ENCODE measurements around the gene MIA. TPM values are rescaled to one million over a fixed set of nuclear protein-coding genes. Genes with fewer than 3 reads are reported as not detected.
"Not testable (repeated sequence)": the region's sequence is repeated elsewhere in the genome, so short reads cannot be mapped to it uniquely, and the experiment has no call there.

Gene MIA
- total RNA-seq, 2 donors from 2014 or later = not detected

- peaks cover 13 to 23% of the 10 kb centered on the region in 2 donors for H3K4me1 ChIP-seq (ENCODE audit: control insufficient read depth in 1 of 2, low read depth in 2 of 2)
- peak overlapping the region; percentile 87 to 99 for H3K27ac ChIP-seq
- no peak for TF ChIP-seq CTCF (IDR thresholded peaks at IDR 0.05)
- no peaks in the 10 kb centered on the region for H3K9me3 ChIP-seq
- H3K4me3 ChIP-seq = peak overlapping the region; percentile 70
- DNase-seq (ENCODE audit: low spot score) (no peak), ATAC-seq (ENCODE audit: insufficient number of reproducible peaks, low FRiP score, low read depth) (no peak)
- no peaks in the 10 kb centered on the region for H3K36me3 ChIP-seq
- H3K27me3 ChIP-seq (replicated peaks; ENCODE audit: insufficient read depth) = no peaks in the 10 kb centered on the region
These were observed 3.5 kb downstream of the MIA start for GRCh38 chr19:40778706-40779284.

GRCh38 chr19:40780582-40780981 lies 5.3 kb downstream of the MIA start:
- ATAC-seq (ENCODE audit: insufficient number of reproducible peaks, low FRiP score, low read depth) = no peak
- H3K9me3 ChIP-seq = no peaks in the 10 kb centered on the region
- no peak overlapping the region for H3K4me3 ChIP-seq
- no peak overlapping the region for H3K27ac ChIP-seq
- H3K36me3 ChIP-seq = no peaks in the 10 kb centered on the region
- no peak for DNase-seq (ENCODE audit: low spot score)
- no peaks in the 10 kb centered on the region for H3K27me3 ChIP-seq (replicated peaks; ENCODE audit: insufficient read depth)
- peaks cover 13 to 23% of the 10 kb centered on the region in 2 donors for H3K4me1 ChIP-seq (ENCODE audit: control insufficient read depth in 1 of 2, low read depth in 2 of 2)
- TF ChIP-seq CTCF (IDR thresholded peaks at IDR 0.05) = no peak

- TF ChIP-seq CTCF (IDR thresholded peaks at IDR 0.05) = no peak
- H3K4me3 ChIP-seq = no peak overlapping the region
- H3K27ac ChIP-seq = no peak overlapping the region
- DNase-seq (ENCODE audit: low spot score) (no peak), ATAC-seq (ENCODE audit: insufficient number of reproducible peaks, low FRiP score, low read depth) (no peak)
- H3K36me3 ChIP-seq = no peaks in the 10 kb centered on the region
- H3K27me3 ChIP-seq (replicated peaks; ENCODE audit: insufficient read depth) = no peaks in the 10 kb centered on the region
- H3K9me3 ChIP-seq = no peaks in the 10 kb centered on the region
- peaks cover 13 to 23% of the 10 kb centered on the region in 2 donors for H3K4me1 ChIP-seq (ENCODE audit: control insufficient read depth in 1 of 2, low read depth in 2 of 2)
These were observed 5.8 kb downstream of the MIA start for GRCh38 chr19:40781140-40781539.

- TF ChIP-seq CTCF (IDR thresholded peaks at IDR 0.05) = no peak
- Histone ChIP-seq H3K9me3 (no peaks in the 10 kb centered on the region), H3K4me1 (ENCODE audit: control insufficient read depth in 1 of 2, low read depth in 2 of 2) (peaks cover 7 to 14% of the 10 kb centered on the region in 2 donors), H3K27me3 (replicated peaks; ENCODE audit: insufficient read depth) (no peaks in the 10 kb centered on the region), H3K36me3 (peaks cover 8% of the 10 kb centered on the region), H3K4me3 (no peak overlapping the region), H3K27ac (no peak overlapping the region)
- ATAC-seq (ENCODE audit: insufficient number of reproducible peaks, low FRiP score, low read depth) = no peak
- no peak for DNase-seq (ENCODE audit: low spot score)
These were observed 8.4 kb downstream of the MIA start for GRCh38 chr19:40783711-40784110.

- H3K4me3 ChIP-seq; H3K9me3 ChIP-seq; ATAC-seq (ENCODE audit: insufficient number of reproducible peaks, low FRiP score, low read depth); H3K4me1 ChIP-seq (ENCODE audit: control insufficient read depth in 1 of 2, low read depth in 2 of 2); H3K27me3 ChIP-seq (replicated peaks; ENCODE audit: insufficient read depth); H3K27ac ChIP-seq; H3K36me3 ChIP-seq; DNase-seq (ENCODE audit: low spot score): not testable (repeated sequence)
These were observed 8.8 kb downstream of the MIA start for GRCh38 chr19:40784146-40784545.

GRCh38 chr19:40785526-40785925 lies 10.2 kb downstream of the MIA start:
- Histone ChIP-seq H3K9me3 (no peaks in the 10 kb centered on the region), H3K4me3 (no peak overlapping the region), H3K27me3 (replicated peaks; ENCODE audit: insufficient read depth) (no peaks in the 10 kb centered on the region), H3K27ac (peak overlapping the region in 1 of 2 donors; percentile 7), H3K36me3 (peaks cover 8% of the 10 kb centered on the region), H3K4me1 (ENCODE audit: control insufficient read depth in 1 of 2, low read depth in 2 of 2) (peaks cover under 1 to 11% of the 10 kb centered on the region in 2 donors)
- no peak for DNase-seq (ENCODE audit: low spot score)
- ATAC-seq (ENCODE audit: insufficient number of reproducible peaks, low FRiP score, low read depth) = no peak
- TF ChIP-seq CTCF (IDR thresholded peaks at IDR 0.05) = no peak

Data from thoracic aorta (tissue), 2 donors.